Panc1 (cell line): ENCODE data around the gene GRID2. TPM values are rescaled to one million over a fixed set of nuclear protein-coding genes. Genes with fewer than 3 reads are reported as not detected.
A peak's percentile ranks its signal among the peaks of the same experiment; 100 is the strongest.

Experiments used
- ATAC-seq: fragments of 200-7000 bp; cut with Tn5 transposase; 2 replicates; pipeline ENCODE4 v1.9.1; 2020; ENCODE audit warnings: mild to moderate bottlenecking, moderate library complexity
- BruUV-seq: library from RNA; stranded (reverse); fragments of 400-500 nt; replicated peaks from 2 replicates; lab custom pipeline; 2021; lab: Mats Ljungman, UMichigan
- CTCF ChIA-PET: fragments of 300-600 bp; sonication (Branson Sonifier 250); formaldehyde crosslinking; loops from one replicate; lab custom pipeline; 2022; ENCODE audit warnings: antibody characterized with exemption; lab: Charles Lee
- POLR2A ChIA-PET: fragments of 300-600 bp; sonication (Branson Sonifier 250); formaldehyde crosslinking; loops from one replicate; lab custom pipeline; 2022; ENCODE audit warnings: antibody characterized with exemption; lab: Charles Lee
- DNase-seq: peaks from one replicate; pipeline ENCODE4 v3.0.0-alpha.2; 2010; ENCODE audit warnings: low read depth, low spot score
- H3K27ac ChIP-seq: 2 replicates; pipeline ENCODE4 v1.5.1; 2011; ENCODE audit warnings: mild to moderate bottlenecking, low read length, inconsistent platforms
- H3K27me3 ChIP-seq: fragments of 200-500 bp; sonication (Bioruptor generic); 2 replicates; pipeline ENCODE4 v1.6.0; 2014; ENCODE audit warnings: low read length, inconsistent platforms; ENCODE audit not compliant: control insufficient read depth, insufficient read depth
- H3K36me3 ChIP-seq: fragments of 200-500 bp; sonication (Bioruptor generic); 2 replicates; pipeline ENCODE4 v1.5.1; 2014; ENCODE audit warnings: inconsistent platforms, mild to moderate bottlenecking, low read length, moderate library complexity; ENCODE audit not compliant: control insufficient read depth, insufficient read depth
- H3K4me1 ChIP-seq: 2 replicates; pipeline ENCODE4 v1.5.1; 2011; ENCODE audit warnings: inconsistent platforms, mild to moderate bottlenecking, low read length, moderate library complexity; ENCODE audit not compliant: control insufficient read depth, insufficient read depth
- H3K4me3 ChIP-seq, 2 experiments: 2 replicates each; pipeline ENCODE4 v1.5.1; 2011 to 2012; ENCODE audit warnings: low read depth in 2 of 2, low read length in 2 of 2, mild to moderate bottlenecking in 2 of 2, inconsistent platforms in 1 of 2, moderate library complexity in 1 of 2
- H3K9me3 ChIP-seq: fragments of 200-500 bp; sonication (Bioruptor generic); 2 replicates; pipeline ENCODE4 v1.5.1; 2014; ENCODE audit warnings: low read depth, mild to moderate bottlenecking, inconsistent platforms, low read length, moderate library complexity; ENCODE audit not compliant: control insufficient read depth, insufficient read depth
- POLR2AphosphoS5 ChIP-seq: IDR thresholded peaks from 2 replicates; pipeline ENCODE4 v1.6.1; 2012; ENCODE audit warnings: mild to moderate bottlenecking, low read depth, low read length, moderate library complexity
- SIN3A ChIP-seq: IDR thresholded peaks from 2 replicates; pipeline ENCODE4 v1.6.1; 2012; ENCODE audit warnings: low read depth, mild to moderate bottlenecking, low read length, moderate library complexity, borderline replicate concordance; ENCODE audit not compliant: insufficient read depth
- TCF7L2 ChIP-seq: IDR thresholded peaks from 2 replicates; pipeline ENCODE4 v1.6.1; 2011; ENCODE audit warnings: mild to moderate bottlenecking, low read depth, low read length, inconsistent platforms
- in situ Hi-C: cut with HindIII; loops from 2 replicates; pipeline ENCODE4 v1.10.0; 2016; ENCODE audit warnings: low sequenced_read_pairs, low pct_unique_long_range_greater_than_20kb
- intact Hi-C: fragments of 100-400 bp; cut with micrococcal nuclease; formaldehyde crosslinking; loops from one replicate; pipeline ENCODE4 v1.10.0; 2022; ENCODE audit not compliant: unreplicated experiment
- total RNA-seq: library from RNA; stranded (reverse); gene quantifications from one replicate; pipeline ENCODE4 v1.2.1, GENCODE V29; 2021; ENCODE audit not compliant: unreplicated experiment
- TF ChIP-seq, protein P1 (sequence below): fragments of 450-650 bp; IDR thresholded peaks from 2 replicates; pipeline ENCODE4 v1.5.1; 2017; ENCODE audit warnings: mild to moderate bottlenecking
- TF ChIP-seq, protein P2 (sequence below), 2 experiments: IDR thresholded peaks; 2 replicates each; pipeline ENCODE4 v1.6.1; 2011 to 2012; ENCODE audit warnings: low read depth in 2 of 2, control low read depth in 1 of 2, low read length in 1 of 2, mild to moderate bottlenecking in 1 of 2, moderate library complexity in 1 of 2; ENCODE audit not compliant: insufficient read depth in 1 of 2

GRID2 gene
- total RNA-seq, 1 experiment from 2014 or later: 0.08 TPM

DNA sequence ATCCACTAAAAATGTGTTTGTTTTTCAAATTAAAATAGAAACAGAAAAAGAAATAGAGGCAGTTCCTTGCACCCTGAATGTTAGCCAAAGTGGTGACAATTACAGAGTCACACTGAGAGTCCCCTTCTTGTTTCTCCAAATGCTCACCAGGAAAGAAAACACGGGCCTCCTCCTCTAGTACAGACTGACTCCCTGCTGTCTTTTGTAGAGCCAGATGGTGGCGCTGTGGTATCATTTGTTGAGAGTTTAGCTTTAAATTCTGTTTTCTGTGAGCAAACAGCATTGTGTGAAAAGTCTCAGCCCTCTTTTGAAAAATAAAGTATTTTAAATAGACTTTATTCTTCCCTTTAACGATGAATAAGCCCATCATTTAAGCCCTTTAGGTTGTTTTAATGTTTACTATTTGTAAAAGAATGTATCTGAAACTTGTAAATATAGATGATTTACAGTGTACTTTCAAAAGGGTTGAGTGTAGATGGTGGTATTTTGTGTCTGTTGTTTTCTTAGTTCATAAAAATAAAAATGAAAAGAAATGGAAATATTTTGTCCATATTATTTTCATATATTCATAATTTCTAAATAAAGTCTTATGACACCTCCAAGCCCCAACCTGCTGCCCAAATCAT lies 1487.9 kb downstream of the GRID2 start:
- BruUV-seq: no TSS peak
- ATAC-seq: peak; percentile 68; the same call in 1 of the 2 replicates
- H3K27me3 ChIP-seq: no peaks in the 10 kb centered on the region
- DNase-seq: peak; percentile 20
- CTCF ChIA-PET: no interaction called here
- H3K4me1 ChIP-seq: no peaks in the 10 kb centered on the region
- intact Hi-C loops: loop anchor here (2.0 to 5.0 kb wide), 3 partner anchors 335 to 596 kb away; no protein-coding TSS in a partner anchor
- H3K27ac ChIP-seq: no peak overlapping the region
- in situ Hi-C loops: no loop called here
- POLR2A ChIA-PET: no interaction called here
- H3K9me3 ChIP-seq: no peaks in the 10 kb centered on the region
- H3K36me3 ChIP-seq: no peaks in the 10 kb centered on the region
- H3K4me3 ChIP-seq: no peak overlapping the region
- TF ChIP-seq, protein P1, sequence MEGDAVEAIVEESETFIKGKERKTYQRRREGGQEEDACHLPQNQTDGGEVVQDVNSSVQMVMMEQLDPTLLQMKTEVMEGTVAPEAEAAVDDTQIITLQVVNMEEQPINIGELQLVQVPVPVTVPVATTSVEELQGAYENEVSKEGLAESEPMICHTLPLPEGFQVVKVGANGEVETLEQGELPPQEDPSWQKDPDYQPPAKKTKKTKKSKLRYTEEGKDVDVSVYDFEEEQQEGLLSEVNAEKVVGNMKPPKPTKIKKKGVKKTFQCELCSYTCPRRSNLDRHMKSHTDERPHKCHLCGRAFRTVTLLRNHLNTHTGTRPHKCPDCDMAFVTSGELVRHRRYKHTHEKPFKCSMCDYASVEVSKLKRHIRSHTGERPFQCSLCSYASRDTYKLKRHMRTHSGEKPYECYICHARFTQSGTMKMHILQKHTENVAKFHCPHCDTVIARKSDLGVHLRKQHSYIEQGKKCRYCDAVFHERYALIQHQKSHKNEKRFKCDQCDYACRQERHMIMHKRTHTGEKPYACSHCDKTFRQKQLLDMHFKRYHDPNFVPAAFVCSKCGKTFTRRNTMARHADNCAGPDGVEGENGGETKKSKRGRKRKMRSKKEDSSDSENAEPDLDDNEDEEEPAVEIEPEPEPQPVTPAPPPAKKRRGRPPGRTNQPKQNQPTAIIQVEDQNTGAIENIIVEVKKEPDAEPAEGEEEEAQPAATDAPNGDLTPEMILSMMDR: peak; percentile 79
- TF ChIP-seq, protein P2, sequence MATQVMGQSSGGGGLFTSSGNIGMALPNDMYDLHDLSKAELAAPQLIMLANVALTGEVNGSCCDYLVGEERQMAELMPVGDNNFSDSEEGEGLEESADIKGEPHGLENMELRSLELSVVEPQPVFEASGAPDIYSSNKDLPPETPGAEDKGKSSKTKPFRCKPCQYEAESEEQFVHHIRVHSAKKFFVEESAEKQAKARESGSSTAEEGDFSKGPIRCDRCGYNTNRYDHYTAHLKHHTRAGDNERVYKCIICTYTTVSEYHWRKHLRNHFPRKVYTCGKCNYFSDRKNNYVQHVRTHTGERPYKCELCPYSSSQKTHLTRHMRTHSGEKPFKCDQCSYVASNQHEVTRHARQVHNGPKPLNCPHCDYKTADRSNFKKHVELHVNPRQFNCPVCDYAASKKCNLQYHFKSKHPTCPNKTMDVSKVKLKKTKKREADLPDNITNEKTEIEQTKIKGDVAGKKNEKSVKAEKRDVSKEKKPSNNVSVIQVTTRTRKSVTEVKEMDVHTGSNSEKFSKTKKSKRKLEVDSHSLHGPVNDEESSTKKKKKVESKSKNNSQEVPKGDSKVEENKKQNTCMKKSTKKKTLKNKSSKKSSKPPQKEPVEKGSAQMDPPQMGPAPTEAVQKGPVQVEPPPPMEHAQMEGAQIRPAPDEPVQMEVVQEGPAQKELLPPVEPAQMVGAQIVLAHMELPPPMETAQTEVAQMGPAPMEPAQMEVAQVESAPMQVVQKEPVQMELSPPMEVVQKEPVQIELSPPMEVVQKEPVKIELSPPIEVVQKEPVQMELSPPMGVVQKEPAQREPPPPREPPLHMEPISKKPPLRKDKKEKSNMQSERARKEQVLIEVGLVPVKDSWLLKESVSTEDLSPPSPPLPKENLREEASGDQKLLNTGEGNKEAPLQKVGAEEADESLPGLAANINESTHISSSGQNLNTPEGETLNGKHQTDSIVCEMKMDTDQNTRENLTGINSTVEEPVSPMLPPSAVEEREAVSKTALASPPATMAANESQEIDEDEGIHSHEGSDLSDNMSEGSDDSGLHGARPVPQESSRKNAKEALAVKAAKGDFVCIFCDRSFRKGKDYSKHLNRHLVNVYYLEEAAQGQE (IDR thresholded peaks at IDR 0.05; ENCODE audit: insufficient read depth in 1 of 2, low read depth in 2 of 2, low read length in 1 of 2): no peak

DNA sequence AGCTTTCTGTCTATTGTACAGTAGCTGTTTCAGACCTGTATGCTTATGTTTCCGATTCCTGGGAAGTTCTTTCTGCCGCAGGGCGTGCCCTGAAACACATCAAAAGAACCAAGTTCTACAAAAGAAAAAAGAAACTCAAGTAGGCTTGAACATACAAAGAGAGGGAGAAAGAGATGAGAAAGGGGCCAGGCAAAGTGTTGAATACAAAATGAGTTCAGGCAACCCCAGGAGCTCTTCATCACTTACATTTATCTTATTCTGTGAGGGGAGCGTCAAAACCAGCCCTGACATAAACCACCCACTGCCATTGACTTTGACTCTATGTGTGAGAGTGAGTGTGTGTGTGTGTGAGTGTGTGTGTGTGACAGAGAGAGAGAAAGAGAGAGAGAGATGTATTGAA lies 1498.3 kb downstream of the GRID2 start:
- intact Hi-C loops (no loop called here), in situ Hi-C loops (no loop called here)
- no peaks in the 10 kb centered on the region for H3K4me1 ChIP-seq
- H3K27me3 ChIP-seq: no peaks in the 10 kb centered on the region
- POLR2A ChIA-PET: no interaction called here
- ATAC-seq (no peak), DNase-seq (no peak)
- no peak overlapping the region for H3K27ac ChIP-seq
- no peak for TF ChIP-seq POLR2AphosphoS5
- TF ChIP-seq, protein P1: no peak
- no peak for TF ChIP-seq TCF7L2
- TF ChIP-seq, protein P2 (IDR thresholded peaks at IDR 0.05; ENCODE audit: insufficient read depth in 1 of 2, low read depth in 2 of 2, low read length in 1 of 2): no peak
- no peak for TF ChIP-seq SIN3A
- no peaks in the 10 kb centered on the region for H3K9me3 ChIP-seq
- no TSS peak for BruUV-seq
- H3K4me3 ChIP-seq: no peak overlapping the region
- no peaks in the 10 kb centered on the region for H3K36me3 ChIP-seq
- CTCF ChIA-PET: no interaction called here
